Retinal pigment epithelial cell (primary cell): ENCODE results near the gene ANTKMT.

Source experiments
- DNase-seq: peaks from one replicate; pipeline ENCODE4 v3.0.0-alpha.2; 2010; ENCODE audit warnings: low read depth
- H3K4me3 ChIP-seq: 2 replicates; pipeline ENCODE4 v1.5.1; 2011; ENCODE audit warnings: mild to moderate bottlenecking, low read length, control low read depth, moderate library complexity
- CTCF ChIP-seq: conservative IDR thresholded peaks from 2 replicates; pipeline ENCODE4 v1.5.1; 2011; ENCODE audit warnings: low read depth, low read length, control low read depth, inconsistent platforms

Gene ANTKMT

GRCh38 chr16:762595-763268, 41.8 kb downstream of the ANTKMT start:
- DNase-seq, result no peak
- no peak overlapping the region for H3K4me3 ChIP-seq
- TF ChIP-seq CTCF, result no peak

- no peak for TF ChIP-seq CTCF
- no peak for DNase-seq
- no peak overlapping the region for H3K4me3 ChIP-seq
These were observed 42.6 kb downstream of the ANTKMT start for GRCh38 chr16:763369-764183.

GRCh38 chr16:764184-764750, 43.3 kb downstream of the ANTKMT start:
- no peak for DNase-seq
- no peak for TF ChIP-seq CTCF
- no peak overlapping the region for H3K4me3 ChIP-seq

- no peak for DNase-seq
- no peak overlapping the region for H3K4me3 ChIP-seq
- no peak for TF ChIP-seq CTCF
These were observed 44.0 kb downstream of the ANTKMT start for GRCh38 chr16:764848-765487.

GRCh38 chr16:765488-765865, 44.5 kb downstream of the ANTKMT start:
- TF ChIP-seq CTCF, result no peak
- DNase-seq, result no peak
- no peak overlapping the region for H3K4me3 ChIP-seq

- DNase-seq, result no peak
- no peak overlapping the region for H3K4me3 ChIP-seq
- TF ChIP-seq CTCF, result no peak
These were observed 45.3 kb downstream of the ANTKMT start for GRCh38 chr16:766008-766819.
